HEK293 (cell line): ENCODE data around the gene DNAJA3.

Experiments used
- CTCF ChIA-PET: fragments of 350-600 bp; formaldehyde crosslinking; extraction: SDS; loops from one replicate; lab custom pipeline; 2021; ENCODE audit warnings: antibody characterized with exemption; lab: Yijun Ruan, JAX
- POLR2A ChIA-PET: fragments of 300-600 bp; formaldehyde crosslinking; extraction: SDS; loops from one replicate; lab custom pipeline; 2020; ENCODE audit warnings: antibody characterized with exemption, inconsistent platforms; lab: Yijun Ruan, JAX
- H3K27ac ChIP-seq: fragments of 200-500 bp; sonication (Bioruptor generic); 2 replicates; pipeline ENCODE4 v1.5.1; 2014; ENCODE audit warnings: low read depth, low read length, control low read depth, inconsistent platforms; ENCODE audit errors: extremely low read depth
- H3K36me3 ChIP-seq, 2 experiments: fragments of 200-500 bp in 1 of 2; sonication (Bioruptor generic) in 1 of 2; 1 replicate in 1 of 2; 2 replicates in 1 of 2; pipeline ENCODE4 v1.5.1; 2014 to 2017; ENCODE audit warnings: inconsistent platforms in 2 of 2, low read length in 2 of 2; ENCODE audit not compliant: control insufficient read depth in 2 of 2, insufficient read depth in 1 of 2
- H3K4me1 ChIP-seq: fragments of 200-500 bp; sonication (Bioruptor generic); 2 replicates; pipeline ENCODE4 v1.5.1; 2014; ENCODE audit warnings: mild to moderate bottlenecking, low read length, inconsistent platforms; ENCODE audit not compliant: control insufficient read depth, insufficient read depth
- H3K4me3 ChIP-seq: 2 replicates; pipeline ENCODE4 v1.5.1; 2011; ENCODE audit warnings: low read depth, mild to moderate bottlenecking, control low read depth, low read length, moderate library complexity
- H3K9me3 ChIP-seq: fragments of 200-500 bp; sonication (Bioruptor generic); 2 replicates; pipeline ENCODE4 v1.5.1; 2014; ENCODE audit warnings: low read depth, low read length, inconsistent platforms; ENCODE audit not compliant: control insufficient read depth, insufficient read depth
- GLI2 ChIP-seq: fragments of 450-650 bp; formaldehyde crosslinking; IDR thresholded peaks from 2 replicates; pipeline ENCODE4; 2017; ENCODE audit warnings: missing biosample characterization, missing genetic modification characterization, low read depth, borderline replicate concordance
- HIC1 ChIP-seq: fragments of 450-650 bp; formaldehyde crosslinking; IDR thresholded peaks from 2 replicates; pipeline ENCODE4 v1.5.1; 2016; ENCODE audit warnings: missing biosample characterization, missing genetic modification characterization
- KLF17 ChIP-seq: fragments of 450-650 bp; formaldehyde crosslinking; IDR thresholded peaks from 2 replicates; pipeline ENCODE4 v1.5.1; 2016; ENCODE audit warnings: missing biosample characterization, missing genetic modification characterization
- ZBTB10 ChIP-seq: fragments of 450-650 bp; formaldehyde crosslinking; IDR thresholded peaks from 2 replicates; pipeline ENCODE4 v1.5.1; 2016; ENCODE audit warnings: missing biosample characterization, missing genetic modification characterization
- ZBTB20 ChIP-seq: fragments of 450-650 bp; formaldehyde crosslinking; IDR thresholded peaks from 2 replicates; pipeline ENCODE4 v1.5.1; 2016; ENCODE audit warnings: missing biosample characterization, missing genetic modification characterization
- ZBTB48 ChIP-seq: fragments of 450-650 bp; formaldehyde crosslinking; IDR thresholded peaks from 2 replicates; pipeline ENCODE4 v1.5.1; 2016; ENCODE audit warnings: missing biosample characterization, missing genetic modification characterization
- ZBTB8A ChIP-seq: fragments of 450-650 bp; formaldehyde crosslinking; IDR thresholded peaks from 2 replicates; pipeline ENCODE4 v1.5.1; 2016; ENCODE audit warnings: missing biosample characterization, missing genetic modification characterization
- ZNF311 ChIP-seq: fragments of 450-650 bp; formaldehyde crosslinking; IDR thresholded peaks from 2 replicates; pipeline ENCODE4 v1.5.1; 2017; ENCODE audit warnings: missing biosample characterization, missing genetic modification characterization, borderline replicate concordance
- ZNF600 ChIP-seq: fragments of 450-650 bp; formaldehyde crosslinking; IDR thresholded peaks from 2 replicates; pipeline ENCODE4 v1.5.1; 2016; ENCODE audit warnings: missing biosample characterization, missing genetic modification characterization
- ZNF610 ChIP-seq: fragments of 450-650 bp; formaldehyde crosslinking; IDR thresholded peaks from 2 replicates; pipeline ENCODE4 v1.5.1; 2016; ENCODE audit warnings: missing biosample characterization, missing genetic modification characterization, borderline replicate concordance
- ZNF670 ChIP-seq: fragments of 450-650 bp; formaldehyde crosslinking; IDR thresholded peaks from 2 replicates; pipeline ENCODE4 v1.5.1; 2016; ENCODE audit warnings: missing biosample characterization, missing genetic modification characterization, low read depth
- ZNF701 ChIP-seq: fragments of 450-650 bp; formaldehyde crosslinking; IDR thresholded peaks from 2 replicates; pipeline ENCODE4 v1.5.1; 2016; ENCODE audit warnings: missing biosample characterization, missing genetic modification characterization
- ZSCAN16 ChIP-seq: fragments of 450-650 bp; formaldehyde crosslinking; IDR thresholded peaks from 2 replicates; pipeline ENCODE4 v1.5.1; 2016; ENCODE audit warnings: missing biosample characterization, missing genetic modification characterization

The DNAJA3 gene

GRCh38 chr16:4395055-4395726 is 30.5 kb upstream of the DNAJA3 start:
- peaks cover 0 to 30% of the 10 kb centered on the region in 2 experiments; a peak in 2 of 3 replicates for H3K36me3 ChIP-seq
- no peak overlapping the region for H3K4me3 ChIP-seq
- no peak overlapping the region for H3K27ac ChIP-seq
- H3K9me3 ChIP-seq = no peaks in the 10 kb centered on the region
- TF ChIP-seq HIC1 (no peak), ZNF600 (tag by site-specific recombination) (peak; percentile 50; the same call in 1 of the 2 replicates), ZNF670 (tag by site-specific recombination) (no peak), ZBTB8A (no peak), ZSCAN16 (tag by site-specific recombination) (no peak), GLI2 (tag by site-specific recombination) (no peak), ZBTB48 (tag by site-specific recombination) (no peak)
- H3K4me1 ChIP-seq = no peaks in the 10 kb centered on the region
- CTCF ChIA-PET = interaction anchor here (1.1 to 2.1 kb wide), 2 partner anchors 9 to 67 kb away, joined by 4 to 12 read pairs; no protein-coding TSS in a partner anchor
- POLR2A ChIA-PET = no interaction called here

GRCh38 chr16:4399001-4399730 is 26.5 kb upstream of the DNAJA3 start:
- POLR2A ChIA-PET = interaction anchor here (0.7 to 0.9 kb wide), 2 partner anchors 33 to 43 kb away, joined by 3 to 7 read pairs; no protein-coding TSS in a partner anchor
- CTCF ChIA-PET = interaction anchor here (0.5 to 7.4 kb wide), 4 partner anchors 16 to 170 kb away, joined by 3 to 135 read pairs (median 61); partner anchors contain the start of gene CORO7
- peaks cover 0 to 47% of the 10 kb centered on the region in 2 experiments; a peak in 2 of 3 replicates for H3K36me3 ChIP-seq
- TF ChIP-seq ZBTB10 (tag by site-specific recombination) = no peak
- TF ChIP-seq KLF17 (tag by site-specific recombination) = no peak
- TF ChIP-seq ZBTB20 (tag by site-specific recombination) = no peak
- TF ChIP-seq ZNF701 (tag by site-specific recombination) = no peak
- TF ChIP-seq ZNF610 (tag by site-specific recombination) = no peak
- TF ChIP-seq ZNF311 (tag by site-specific recombination) = no peak
- H3K9me3 ChIP-seq = no peaks in the 10 kb centered on the region
- H3K4me1 ChIP-seq = no peaks in the 10 kb centered on the region
- no peak overlapping the region for H3K4me3 ChIP-seq
- H3K27ac ChIP-seq = no peak overlapping the region
